ENCODE data around the gene PCSK2. TPM values are rescaled to one million over a fixed set of nuclear protein-coding genes. Genes with fewer than 3 reads are reported as not detected.
"Not testable (repeated sequence)": the region's sequence is repeated elsewhere in the genome, so short reads cannot be mapped to it uniquely, and the experiment has no call there.

PCSK2 gene
- polyA plus RNA-seq, 2 donors, result 0.02 to 0.13 TPM

DNA sequence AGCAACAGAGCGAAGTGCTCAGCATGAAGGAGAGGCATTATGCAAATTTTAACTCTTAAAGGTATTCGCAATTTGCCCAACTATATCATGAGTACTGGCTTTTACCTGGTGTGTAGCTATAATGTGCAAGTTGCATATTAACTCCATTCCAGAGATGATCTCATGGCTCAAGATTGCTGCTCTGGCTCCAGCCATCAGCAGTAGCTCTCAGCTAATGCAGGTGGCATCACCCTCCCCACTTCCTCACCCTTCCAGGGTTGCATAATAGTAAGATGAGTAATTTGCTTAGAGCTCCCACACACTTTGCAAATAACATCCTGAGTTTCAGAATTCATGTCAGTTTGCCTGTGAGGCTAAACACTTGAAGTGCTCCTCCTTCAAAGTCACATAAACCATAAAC lies 15.9 kb upstream of the PCSK2 start:
- H3K27me3 ChIP-seq (ENCODE audit: control insufficient read depth in 1 of 2, insufficient read depth in 2 of 2, low read length in 2 of 2), result peaks cover 0 to 3% of the 10 kb centered on the region in 2 donors
- WGBS, 2 donors, result 71 to 81% methylated on average over 2 of the region's 2 CpGs
- no peaks in the 10 kb centered on the region for H3K4me1 ChIP-seq (ENCODE audit: control insufficient read depth in 2 of 2, insufficient read depth in 2 of 2, low read length in 1 of 2)
- no peaks in the 10 kb centered on the region for H3K36me3 ChIP-seq (ENCODE audit: control insufficient read depth in 2 of 2, insufficient read depth in 2 of 2, low read length in 1 of 2)
- H3K9me3 ChIP-seq (ENCODE audit: control insufficient read depth in 2 of 2, insufficient read depth in 1 of 2, low read depth in 1 of 2, low read length in 1 of 2), result no peaks in the 10 kb centered on the region
- no peak overlapping the region for H3K27ac ChIP-seq (ENCODE audit: low read depth in 2 of 2, low read length in 1 of 2)
- no peak overlapping the region for H3K4me3 ChIP-seq (ENCODE audit: low read depth in 1 of 2, low read length in 2 of 2)

DNA sequence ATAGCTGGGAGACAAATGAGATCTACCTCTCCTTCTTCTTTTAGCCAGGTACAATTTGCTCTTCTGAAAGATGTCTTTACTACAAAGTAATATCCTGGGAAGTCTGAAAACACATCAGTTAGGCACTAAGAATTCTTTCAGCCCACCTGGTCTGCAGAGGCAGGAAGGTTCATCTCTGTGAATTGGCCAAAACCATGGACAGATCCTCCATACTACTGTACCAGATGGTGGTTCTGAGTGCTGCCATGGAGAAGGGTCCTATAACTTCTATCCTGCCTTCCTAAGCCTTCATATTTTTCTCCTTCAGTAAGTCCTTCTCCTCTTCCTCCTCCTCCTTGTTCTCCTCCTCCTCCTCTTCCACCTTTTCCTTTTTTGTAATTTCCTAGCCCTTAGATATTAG lies 11.7 kb upstream of the PCSK2 start:
- Histone ChIP-seq H3K4me1 (ENCODE audit: control insufficient read depth in 2 of 2, insufficient read depth in 2 of 2, low read length in 1 of 2) (no peaks in the 10 kb centered on the region), H3K36me3 (ENCODE audit: control insufficient read depth in 2 of 2, insufficient read depth in 2 of 2, low read length in 1 of 2) (no peaks in the 10 kb centered on the region), H3K27ac (ENCODE audit: low read depth in 2 of 2, low read length in 1 of 2) (no peak overlapping the region), H3K27me3 (ENCODE audit: control insufficient read depth in 1 of 2, insufficient read depth in 2 of 2, low read length in 2 of 2) (no peaks in the 10 kb centered on the region), H3K9me3 (ENCODE audit: control insufficient read depth in 2 of 2, insufficient read depth in 1 of 2, low read depth in 1 of 2, low read length in 1 of 2) (no peaks in the 10 kb centered on the region), H3K4me3 (ENCODE audit: low read depth in 1 of 2, low read length in 2 of 2) (no peak overlapping the region)

DNA sequence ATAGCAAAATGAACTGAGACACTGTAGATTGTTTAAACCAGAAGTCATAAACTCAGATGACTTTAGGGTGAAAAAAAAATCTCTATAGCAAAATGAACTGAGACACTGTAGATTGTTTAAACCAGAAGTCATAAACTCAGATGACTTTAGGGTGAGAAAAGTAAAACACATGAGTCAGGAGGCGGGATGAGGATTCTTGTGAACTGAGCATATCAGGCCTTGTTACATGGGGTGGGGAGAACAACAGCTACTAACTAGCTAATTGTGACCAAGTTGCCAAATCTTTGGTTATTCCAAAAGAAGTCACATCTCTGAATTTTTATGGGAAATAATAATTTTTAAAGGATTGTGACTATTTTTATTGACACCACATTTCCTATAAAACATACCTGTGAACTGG lies 7.0 kb upstream of the PCSK2 start:
- H3K4me1 ChIP-seq (ENCODE audit: control insufficient read depth in 2 of 2, insufficient read depth in 2 of 2, low read length in 1 of 2); H3K4me3 ChIP-seq (ENCODE audit: low read depth in 1 of 2, low read length in 2 of 2); H3K27ac ChIP-seq (ENCODE audit: low read depth in 2 of 2, low read length in 1 of 2); H3K9me3 ChIP-seq (ENCODE audit: control insufficient read depth in 2 of 2, insufficient read depth in 1 of 2, low read depth in 1 of 2, low read length in 1 of 2); H3K27me3 ChIP-seq (ENCODE audit: control insufficient read depth in 1 of 2, insufficient read depth in 2 of 2, low read length in 2 of 2); H3K36me3 ChIP-seq (ENCODE audit: control insufficient read depth in 2 of 2, insufficient read depth in 2 of 2, low read length in 1 of 2): not testable (repeated sequence)
- WGBS, 2 donors, result 63 to 71% methylated on average over 1 of the region's 1 CpG

DNA sequence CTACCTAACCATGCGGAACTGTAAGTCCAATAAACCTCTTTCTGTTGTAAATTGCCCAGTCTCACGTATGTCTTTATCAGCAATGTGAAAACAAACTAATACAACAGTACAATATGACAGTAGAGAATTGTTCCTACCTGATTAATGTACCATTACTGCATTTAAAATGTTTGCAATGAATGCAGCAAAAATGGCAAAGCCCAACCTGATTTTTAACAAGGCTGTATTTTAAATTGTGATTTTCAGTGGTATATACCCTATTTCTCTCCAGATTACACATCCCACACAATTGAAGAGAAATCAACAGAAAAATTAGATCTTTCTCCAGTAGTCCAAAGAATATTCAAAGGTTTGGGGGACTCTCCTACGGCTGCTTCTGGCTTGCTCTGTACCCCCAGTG lies 3.3 kb upstream of the PCSK2 start:
- Histone ChIP-seq H3K36me3 (ENCODE audit: control insufficient read depth in 2 of 2, insufficient read depth in 2 of 2, low read length in 1 of 2) (no peaks in the 10 kb centered on the region), H3K4me1 (ENCODE audit: control insufficient read depth in 2 of 2, insufficient read depth in 2 of 2, low read length in 1 of 2) (peaks cover 3 to 8% of the 10 kb centered on the region in 2 donors), H3K27me3 (ENCODE audit: control insufficient read depth in 1 of 2, insufficient read depth in 2 of 2, low read length in 2 of 2) (peaks cover 0 to 14% of the 10 kb centered on the region in 2 donors), H3K4me3 (ENCODE audit: low read depth in 1 of 2, low read length in 2 of 2) (no peak overlapping the region), H3K9me3 (ENCODE audit: control insufficient read depth in 2 of 2, insufficient read depth in 1 of 2, low read depth in 1 of 2, low read length in 1 of 2) (no peaks in the 10 kb centered on the region), H3K27ac (ENCODE audit: low read depth in 2 of 2, low read length in 1 of 2) (no peak overlapping the region)
- 47 to 53% methylated on average over 3 of the region's 3 CpGs for WGBS, 2 donors

DNA sequence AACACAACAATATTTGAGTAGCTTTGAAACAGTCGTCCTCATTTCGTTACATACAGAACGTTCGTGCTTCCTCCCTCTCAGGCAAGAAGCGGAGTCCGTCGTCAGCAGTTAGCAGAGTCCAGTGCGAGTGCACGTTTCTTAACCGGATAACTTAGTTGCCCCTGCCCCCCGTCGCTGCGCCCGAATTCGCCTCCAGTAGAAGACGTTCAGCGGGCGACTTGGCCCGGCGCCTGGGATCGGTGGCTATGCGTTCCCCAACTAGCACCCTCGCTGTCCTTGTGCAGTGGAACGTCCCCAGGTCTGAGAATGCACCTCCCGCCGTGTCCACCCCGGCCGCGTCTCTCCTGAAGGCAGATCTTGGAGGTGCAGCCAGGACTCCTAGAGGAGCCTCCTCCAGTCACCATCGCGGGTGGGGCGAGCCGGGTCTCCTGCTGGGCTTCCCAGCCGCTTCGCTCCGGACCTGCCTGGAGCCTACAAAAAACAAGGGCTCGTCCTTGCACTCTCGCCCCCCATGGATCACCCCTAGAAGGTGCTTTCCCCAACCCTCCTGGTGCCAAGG lies 910 bp upstream of the PCSK2 start:
- no peak overlapping the region for H3K27ac ChIP-seq (ENCODE audit: low read depth in 2 of 2, low read length in 1 of 2)
- H3K27me3 ChIP-seq (ENCODE audit: control insufficient read depth in 1 of 2, insufficient read depth in 2 of 2, low read length in 2 of 2), result peaks cover 0 to 16% of the 10 kb centered on the region in 2 donors
- 3% methylated on average over 38 of the region's 38 CpGs for WGBS, 2 donors
- H3K9me3 ChIP-seq (ENCODE audit: control insufficient read depth in 2 of 2, insufficient read depth in 1 of 2, low read depth in 1 of 2, low read length in 1 of 2), result no peaks in the 10 kb centered on the region
- peak overlapping the region in 1 of 2 donors; percentile 38 for H3K4me3 ChIP-seq (ENCODE audit: low read depth in 1 of 2, low read length in 2 of 2)
- H3K4me1 ChIP-seq (ENCODE audit: control insufficient read depth in 2 of 2, insufficient read depth in 2 of 2, low read length in 1 of 2), result peaks cover 3 to 8% of the 10 kb centered on the region in 2 donors
- no peaks in the 10 kb centered on the region for H3K36me3 ChIP-seq (ENCODE audit: control insufficient read depth in 2 of 2, insufficient read depth in 2 of 2, low read length in 1 of 2)

DNA sequence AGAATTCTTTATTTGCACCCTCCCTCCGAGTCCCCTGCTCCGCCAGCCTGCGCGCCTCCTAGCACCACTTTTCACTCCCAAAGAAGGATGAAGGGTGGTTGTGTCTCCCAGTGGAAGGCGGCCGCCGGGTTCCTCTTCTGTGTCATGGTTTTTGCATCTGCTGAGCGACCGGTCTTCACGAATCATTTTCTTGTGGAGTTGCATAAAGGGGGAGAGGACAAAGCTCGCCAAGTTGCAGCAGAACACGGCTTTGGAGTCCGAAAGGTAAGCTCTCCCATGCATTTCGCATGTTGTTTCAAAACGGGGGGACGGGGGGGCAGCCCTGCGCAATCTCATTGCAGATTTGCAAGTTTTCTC lies 357 bp downstream of the PCSK2 start:
- WGBS, 2 donors, result 5% methylated on average over 17 of the region's 17 CpGs
- no peaks in the 10 kb centered on the region for H3K9me3 ChIP-seq (ENCODE audit: control insufficient read depth in 2 of 2, insufficient read depth in 1 of 2, low read depth in 1 of 2, low read length in 1 of 2)
- peak overlapping the region in 1 of 2 donors; percentile 38 for H3K4me3 ChIP-seq (ENCODE audit: low read depth in 1 of 2, low read length in 2 of 2)
- H3K27ac ChIP-seq (ENCODE audit: low read depth in 2 of 2, low read length in 1 of 2), result no peak overlapping the region
- peaks cover 3 to 8% of the 10 kb centered on the region in 2 donors for H3K4me1 ChIP-seq (ENCODE audit: control insufficient read depth in 2 of 2, insufficient read depth in 2 of 2, low read length in 1 of 2)
- peaks cover 0 to 16% of the 10 kb centered on the region in 2 donors for H3K27me3 ChIP-seq (ENCODE audit: control insufficient read depth in 1 of 2, insufficient read depth in 2 of 2, low read length in 2 of 2)
- no peaks in the 10 kb centered on the region for H3K36me3 ChIP-seq (ENCODE audit: control insufficient read depth in 2 of 2, insufficient read depth in 2 of 2, low read length in 1 of 2)

DNA sequence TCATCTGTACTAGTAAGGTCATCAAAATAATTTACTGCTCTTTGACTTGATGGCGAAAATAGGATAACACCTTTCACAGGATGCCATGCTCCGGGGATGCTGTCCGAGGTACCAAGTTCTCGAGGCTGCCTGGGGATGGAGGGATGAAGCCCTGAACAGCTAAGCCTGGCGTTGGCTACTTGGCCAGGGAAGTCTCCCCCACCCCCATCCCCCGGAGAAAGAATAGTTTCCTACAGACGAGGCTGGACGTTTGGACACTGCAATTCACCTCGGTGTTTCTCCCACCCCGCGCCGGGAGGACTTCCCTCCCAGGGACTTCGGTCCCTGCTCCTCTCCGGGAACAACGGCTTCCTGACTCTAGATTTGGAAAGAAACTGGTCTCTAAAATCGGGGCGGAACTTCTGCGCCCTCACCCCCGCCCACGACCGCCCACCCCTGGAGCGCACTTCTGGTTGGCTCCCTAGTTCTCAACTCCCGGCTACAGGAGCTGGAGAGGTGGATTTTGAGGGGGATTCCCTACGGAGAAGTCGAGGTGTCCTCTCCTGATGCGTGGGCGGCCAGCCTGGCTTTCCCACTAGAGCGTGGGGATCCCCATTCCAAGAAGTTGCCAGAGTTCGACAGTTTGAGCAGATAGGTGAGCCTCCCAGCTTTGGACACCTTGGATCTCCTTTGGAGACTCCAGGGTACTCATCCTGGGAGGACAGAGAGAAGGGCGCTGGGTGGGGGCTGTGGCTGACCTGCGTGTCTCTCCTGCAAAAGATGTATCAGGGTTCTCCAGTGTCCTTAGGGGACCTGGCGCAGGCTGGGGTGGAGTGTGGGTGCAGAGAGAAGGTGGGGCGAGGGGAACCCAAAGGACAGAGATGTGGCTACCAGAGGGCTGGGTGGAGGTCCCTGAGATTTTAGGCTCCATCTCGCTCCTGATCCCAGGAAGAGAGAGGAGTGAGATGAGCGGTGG lies 1.1 kb downstream of the PCSK2 start:
- Histone ChIP-seq H3K9me3 (ENCODE audit: control insufficient read depth in 2 of 2, insufficient read depth in 1 of 2, low read depth in 1 of 2, low read length in 1 of 2) (no peaks in the 10 kb centered on the region), H3K27ac (ENCODE audit: low read depth in 2 of 2, low read length in 1 of 2) (no peak overlapping the region), H3K36me3 (ENCODE audit: control insufficient read depth in 2 of 2, insufficient read depth in 2 of 2, low read length in 1 of 2) (no peaks in the 10 kb centered on the region), H3K4me3 (ENCODE audit: low read depth in 1 of 2, low read length in 2 of 2) (no peak overlapping the region), H3K4me1 (ENCODE audit: control insufficient read depth in 2 of 2, insufficient read depth in 2 of 2, low read length in 1 of 2) (peaks cover 3 to 8% of the 10 kb centered on the region in 2 donors), H3K27me3 (ENCODE audit: control insufficient read depth in 1 of 2, insufficient read depth in 2 of 2, low read length in 2 of 2) (peaks cover 0 to 16% of the 10 kb centered on the region in 2 donors)
- WGBS, 2 donors, result 4 to 6% methylated on average over 35 of the region's 35 CpGs

DNA sequence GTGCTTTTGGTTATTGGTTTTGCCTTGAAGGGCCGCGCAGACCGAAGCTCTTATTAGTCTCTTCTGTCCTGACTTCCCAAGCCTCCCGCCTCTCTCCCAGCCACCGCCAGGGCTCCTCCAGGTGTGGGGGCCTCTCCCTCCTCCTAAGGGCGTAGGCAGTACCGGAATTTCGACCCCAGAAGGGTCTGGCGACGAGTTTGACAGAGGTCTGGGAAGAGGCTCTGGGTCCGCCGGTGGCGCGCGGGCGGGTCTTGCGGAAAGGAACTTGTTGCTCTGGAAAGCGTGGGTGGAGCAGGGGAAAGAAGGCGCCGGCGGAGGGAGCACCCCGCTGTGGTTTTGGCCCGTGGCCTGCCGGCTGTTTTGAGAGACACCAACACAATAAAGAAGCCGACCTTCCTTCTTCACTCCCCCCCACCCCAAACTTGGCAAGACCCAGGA lies 1.8 kb downstream of the PCSK2 start:
- Histone ChIP-seq H3K4me1 (ENCODE audit: control insufficient read depth in 2 of 2, insufficient read depth in 2 of 2, low read length in 1 of 2) (peaks cover 3 to 8% of the 10 kb centered on the region in 2 donors), H3K36me3 (ENCODE audit: control insufficient read depth in 2 of 2, insufficient read depth in 2 of 2, low read length in 1 of 2) (no peaks in the 10 kb centered on the region), H3K9me3 (ENCODE audit: control insufficient read depth in 2 of 2, insufficient read depth in 1 of 2, low read depth in 1 of 2, low read length in 1 of 2) (no peaks in the 10 kb centered on the region), H3K27me3 (ENCODE audit: control insufficient read depth in 1 of 2, insufficient read depth in 2 of 2, low read length in 2 of 2) (peaks cover 0 to 16% of the 10 kb centered on the region in 2 donors), H3K27ac (ENCODE audit: low read depth in 2 of 2, low read length in 1 of 2) (no peak overlapping the region), H3K4me3 (ENCODE audit: low read depth in 1 of 2, low read length in 2 of 2) (no peak overlapping the region)
- 3 to 5% methylated on average over 25 of the region's 25 CpGs for WGBS, 2 donors

DNA sequence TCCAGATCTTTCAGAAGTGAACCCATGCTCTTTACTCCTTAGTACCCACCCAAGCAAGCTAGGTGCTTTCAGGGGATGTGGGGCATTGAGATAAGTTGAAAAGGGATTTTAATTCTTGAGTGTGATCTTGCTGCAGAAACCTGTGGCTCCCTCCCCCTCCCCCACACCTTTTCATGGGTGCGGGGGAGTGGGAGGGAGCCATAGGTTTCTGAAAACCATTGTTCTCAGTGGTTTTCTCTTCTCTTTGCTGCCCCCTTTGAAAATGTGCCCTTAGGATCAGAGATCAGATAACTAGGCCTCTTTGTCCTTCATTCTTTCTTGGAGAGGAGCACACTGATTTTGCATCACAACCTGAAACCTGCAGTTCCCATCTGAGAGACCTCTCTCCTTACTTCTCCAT lies 2.4 kb downstream of the PCSK2 start:
- no peaks in the 10 kb centered on the region for H3K36me3 ChIP-seq (ENCODE audit: control insufficient read depth in 2 of 2, insufficient read depth in 2 of 2, low read length in 1 of 2)
- peaks cover 3 to 8% of the 10 kb centered on the region in 2 donors for H3K4me1 ChIP-seq (ENCODE audit: control insufficient read depth in 2 of 2, insufficient read depth in 2 of 2, low read length in 1 of 2)
- H3K4me3 ChIP-seq (ENCODE audit: low read depth in 1 of 2, low read length in 2 of 2), result no peak overlapping the region
- WGBS, 2 donors, result 29 to 48% methylated on average over 1 of the region's 1 CpG
- no peaks in the 10 kb centered on the region for H3K9me3 ChIP-seq (ENCODE audit: control insufficient read depth in 2 of 2, insufficient read depth in 1 of 2, low read depth in 1 of 2, low read length in 1 of 2)
- H3K27me3 ChIP-seq (ENCODE audit: control insufficient read depth in 1 of 2, insufficient read depth in 2 of 2, low read length in 2 of 2), result peaks cover 0 to 16% of the 10 kb centered on the region in 2 donors
- H3K27ac ChIP-seq (ENCODE audit: low read depth in 2 of 2, low read length in 1 of 2), result no peak overlapping the region

All from esophagus (tissue), 2 donors.